ENCODE data around the gene TRIO.
"Not testable (repeated sequence)": the region's sequence is repeated elsewhere in the genome, so short reads cannot be mapped to it uniquely, and the experiment has no call there.

Gene TRIO

GRCh38 chr5:14142827-14143545 is at the start of gene TRIO:
TRIO (plus strand) TSS chr5:14143342; CDS start chr5:14143726, 384 bp downstream.
- DNase-seq = peak; percentile 30 to 96 (median 86)

GRCh38 chr5:14097380-14097779 is 45.8 kb upstream of the TRIO start:
- DNase-seq = not testable (repeated sequence)

DNA sequence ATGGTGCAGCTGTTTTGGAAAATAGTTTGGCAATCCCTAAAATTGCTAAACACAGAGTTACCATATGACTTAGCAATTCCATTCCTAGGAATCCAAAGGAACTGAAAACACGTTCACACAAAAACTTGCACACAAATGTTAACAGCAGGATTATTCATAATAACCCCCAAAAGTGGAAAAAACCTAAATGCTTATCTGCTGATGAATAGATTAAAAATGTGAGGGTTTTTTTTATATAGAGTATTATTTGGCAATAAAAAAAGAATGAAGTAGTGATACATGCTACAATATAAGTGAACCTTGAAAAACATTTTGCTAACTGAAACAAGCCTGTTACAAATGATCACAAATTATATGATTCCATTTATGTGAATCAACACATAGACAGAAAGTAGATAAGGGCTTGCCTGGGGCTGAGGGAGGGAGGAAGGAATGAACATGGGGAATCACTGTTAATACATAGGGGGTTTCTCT is 45.1 kb upstream of the TRIO start:
- no peak for DNase-seq

DNA sequence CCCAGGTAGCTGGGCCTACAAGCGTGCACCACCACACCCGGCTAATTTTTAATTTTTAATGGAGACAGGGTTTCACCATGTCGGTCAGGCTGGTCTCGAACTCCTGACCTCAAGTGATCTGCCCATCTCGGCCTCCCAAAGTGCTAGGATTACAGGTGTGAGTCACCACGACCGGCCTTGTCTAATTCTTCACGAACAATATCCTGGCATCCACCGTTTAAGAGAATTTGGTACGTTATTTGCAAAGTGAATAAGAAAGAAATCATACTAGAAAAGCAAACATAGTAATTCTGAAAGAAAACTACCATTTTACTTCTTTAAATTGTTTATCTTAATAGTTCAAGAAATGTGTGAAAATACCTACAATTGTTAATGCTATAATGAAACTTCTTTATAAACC is 42.9 kb upstream of the TRIO start:
- DNase-seq = no peak

GRCh38 chr5:14101922-14102321 is 41.2 kb upstream of the TRIO start:
- DNase-seq = no peak

DNA sequence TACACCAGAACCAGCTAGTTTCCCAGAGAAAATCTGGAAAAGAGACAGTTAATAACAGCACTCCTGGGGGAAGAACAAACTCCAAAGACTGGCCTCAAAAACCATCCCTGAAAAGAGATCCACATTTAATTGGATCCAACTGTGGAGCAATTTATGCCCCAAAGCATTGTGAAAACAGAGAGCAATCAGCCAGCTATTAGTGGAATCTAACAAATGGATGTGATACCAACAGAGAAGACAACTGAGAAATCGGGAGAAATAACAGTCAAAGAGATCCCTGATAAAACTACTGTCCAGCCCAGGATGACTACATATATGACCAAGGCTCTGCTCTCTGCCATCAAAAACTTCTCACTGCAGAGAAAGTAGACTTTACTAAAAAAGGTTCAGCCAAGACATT is 40.5 kb upstream of the TRIO start:
- DNase-seq = no peak

GRCh38 chr5:14105718-14106410 is 37.3 kb upstream of the TRIO start:
- no peak for DNase-seq

DNA sequence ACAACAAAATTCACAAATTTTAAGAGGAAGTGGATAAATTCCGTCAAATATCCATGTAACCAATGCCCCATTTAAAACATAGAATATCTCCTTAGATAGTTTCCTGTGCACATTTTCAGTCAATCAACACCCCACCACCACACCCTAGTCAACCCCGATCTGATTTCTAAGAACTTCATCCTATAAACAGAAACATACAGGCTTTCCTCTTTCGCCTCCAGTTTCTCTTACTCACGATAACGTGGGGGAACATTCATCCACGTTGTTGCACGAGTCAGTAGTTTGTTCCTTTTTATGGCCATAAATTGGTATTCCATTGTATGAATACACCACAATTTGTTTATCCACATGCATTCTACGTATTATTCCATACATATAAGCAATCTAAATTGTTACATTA is 35.6 kb upstream of the TRIO start:
- DNase-seq = no peak

GRCh38 chr5:14108170-14108996 is 34.8 kb upstream of the TRIO start:
- peak in 31 of 56 donors; percentile 1 to 58 (median 13) for DNase-seq

DNA sequence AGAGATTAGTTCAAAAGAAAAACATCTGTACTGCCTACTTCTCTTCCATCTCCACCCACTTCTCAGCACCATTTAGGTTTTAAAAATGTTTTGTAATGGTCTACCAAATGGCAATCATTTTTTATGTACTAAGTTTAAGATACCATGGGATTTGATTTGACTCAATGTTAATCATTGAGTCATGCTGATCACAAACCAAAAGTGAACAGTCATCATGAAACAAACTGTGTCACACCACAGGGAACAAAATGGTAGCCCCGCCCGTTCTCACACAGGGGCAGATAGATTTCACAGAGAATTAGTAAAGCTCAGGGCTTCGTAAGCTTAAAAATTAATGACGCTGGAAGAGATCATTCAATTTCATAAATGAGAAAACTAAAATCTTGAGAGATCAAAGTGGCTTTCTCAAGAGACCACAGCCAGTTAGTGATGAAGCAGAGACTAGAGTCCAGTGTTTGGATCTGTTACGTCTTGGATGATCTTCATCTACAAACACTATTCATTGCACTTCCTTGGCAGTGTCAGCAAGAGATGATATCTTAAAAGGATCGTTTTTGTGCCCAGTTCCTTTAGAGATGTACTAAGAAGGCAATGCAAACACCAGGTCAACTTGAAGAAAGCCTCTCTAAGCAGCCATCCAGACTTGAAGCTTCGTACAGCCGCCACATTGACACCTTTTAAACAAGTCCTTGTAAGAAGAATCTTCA is 33.9 kb upstream of the TRIO start:
- no peak for DNase-seq

DNA sequence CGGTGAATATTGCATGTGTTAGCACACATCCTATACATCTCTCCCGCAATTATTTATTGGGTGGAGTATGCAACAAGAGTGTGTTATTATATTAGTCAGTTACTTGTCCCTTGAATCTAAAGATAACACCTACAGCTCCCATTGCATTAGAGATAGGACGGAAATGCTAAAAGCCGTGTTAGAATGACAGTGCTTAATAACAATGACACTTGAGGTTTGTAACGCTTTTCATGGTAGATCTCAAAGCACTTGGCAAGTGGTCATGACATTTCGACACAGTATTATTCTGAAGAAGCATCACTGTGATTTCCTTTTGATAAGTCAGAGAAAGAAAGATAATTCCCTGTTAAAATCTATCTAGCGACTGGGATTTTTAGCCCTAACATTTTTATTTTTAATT is 33.4 kb upstream of the TRIO start:
- DNase-seq = no peak

GRCh38 chr5:14110196-14110595 is 32.9 kb upstream of the TRIO start:
- no peak for DNase-seq

DNA sequence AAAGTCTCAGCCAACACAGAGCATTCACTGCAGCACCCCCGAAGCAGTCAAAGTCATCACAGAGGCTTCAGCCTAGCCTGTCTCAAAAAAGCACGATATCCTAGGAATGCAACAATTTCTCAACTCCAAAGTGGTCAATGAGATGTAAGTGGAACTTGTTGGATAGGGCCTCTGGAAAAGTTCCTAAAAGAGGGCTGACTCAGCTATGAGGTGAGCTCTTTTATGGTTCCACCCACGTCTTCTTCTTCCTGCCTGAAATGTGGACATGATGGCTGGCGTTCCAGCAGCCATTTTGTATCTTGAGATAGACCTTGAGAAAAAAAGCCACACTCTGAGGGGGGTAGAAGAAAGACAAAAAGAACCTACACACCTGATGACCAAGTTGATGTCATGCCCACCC is 32.5 kb upstream of the TRIO start:
- no peak for DNase-seq

DNA sequence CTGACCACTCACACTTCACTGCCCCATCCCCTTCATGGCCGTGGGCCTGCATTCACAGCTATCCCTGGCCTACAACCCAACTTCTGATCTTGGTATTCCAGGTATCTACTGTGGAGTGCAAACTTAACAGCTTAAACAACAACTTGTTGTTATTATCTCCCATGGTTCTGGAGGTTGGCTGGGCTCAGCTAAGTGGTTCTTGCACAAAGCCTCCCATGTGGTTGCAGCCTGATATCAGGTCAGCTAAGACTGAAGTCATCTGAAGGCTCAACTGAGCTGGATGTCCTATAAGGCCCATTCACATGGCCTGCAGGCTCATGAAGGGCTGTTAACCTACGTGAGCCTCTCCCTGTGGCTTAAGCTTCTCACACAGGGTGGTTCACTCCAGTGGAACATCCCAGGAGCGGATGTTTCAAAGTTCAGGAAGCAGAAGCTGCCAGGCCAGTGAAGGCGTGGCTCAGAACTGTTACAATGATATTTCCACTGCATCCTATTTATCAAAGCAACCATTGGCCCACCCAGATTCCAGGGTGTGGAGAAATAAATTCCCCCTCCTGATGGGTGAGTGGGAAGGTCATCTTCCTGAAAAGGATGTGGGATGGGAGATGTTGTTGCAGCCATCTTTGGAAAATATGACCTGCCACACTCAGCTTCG is 30.0 kb upstream of the TRIO start:
- DNase-seq = no peak

- no peak for DNase-seq
These were observed 28.4 kb upstream of the TRIO start for GRCh38 chr5:14114615-14115251.

- no peak for DNase-seq
These were observed 27.7 kb upstream of the TRIO start for GRCh38 chr5:14115323-14115895.

DNA sequence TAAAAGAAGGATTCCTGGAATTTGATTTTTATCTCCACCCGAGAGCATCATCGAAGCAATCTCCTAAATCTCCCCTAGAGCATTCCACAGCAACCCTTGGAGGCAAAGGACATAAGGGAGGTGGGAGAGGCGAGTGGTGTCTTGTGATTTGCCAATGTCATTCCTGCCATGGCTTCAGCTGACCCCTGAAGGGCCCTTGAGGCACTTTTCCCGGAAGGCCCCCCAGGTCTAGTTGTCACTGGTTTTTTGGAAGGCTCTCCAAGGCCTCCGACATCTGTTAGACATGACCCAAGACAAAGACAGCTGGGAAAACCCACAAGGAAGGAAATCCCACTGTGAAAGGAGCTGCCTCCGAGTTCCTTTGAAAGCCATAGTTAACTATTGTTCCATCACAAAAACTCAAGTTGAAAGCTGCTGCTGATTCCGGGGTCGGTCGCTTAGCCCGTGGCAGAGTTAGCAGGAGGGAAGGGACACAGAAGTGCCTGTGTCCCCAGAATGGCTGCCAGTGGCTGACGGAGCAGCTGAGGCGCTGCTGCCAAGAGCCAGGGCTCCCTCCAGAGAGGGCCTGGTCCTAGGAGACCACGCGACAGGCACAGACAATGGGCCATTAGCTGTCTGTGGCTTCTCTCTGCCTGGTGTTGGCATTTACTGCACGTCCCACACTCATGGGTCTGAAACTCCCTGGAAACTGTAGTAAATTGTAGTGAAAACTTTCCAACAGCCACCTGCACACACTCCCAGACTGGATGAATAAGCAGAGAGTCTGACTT is 24.4 kb upstream of the TRIO start:
- DNase-seq = peak; percentile 14 to 97 (median 86)

DNA sequence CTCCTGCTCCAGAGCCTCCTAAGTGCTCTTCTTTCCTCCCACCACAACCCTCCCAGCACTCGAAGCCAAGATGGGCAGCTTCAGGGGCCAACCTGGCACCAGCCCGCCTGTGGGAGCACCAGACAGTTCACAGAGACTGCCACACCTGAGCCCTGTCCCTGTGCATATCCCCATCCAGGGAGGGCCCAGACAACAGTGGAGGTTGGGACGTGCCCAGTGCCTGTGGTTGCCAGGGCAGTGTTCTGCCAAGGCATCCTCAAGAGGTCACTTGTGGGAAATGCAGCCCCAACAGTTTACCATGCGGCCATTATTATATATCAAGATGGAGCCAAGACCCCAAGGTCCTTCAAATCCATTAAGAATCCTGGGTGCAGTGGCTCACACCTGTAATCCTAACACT is 23.0 kb upstream of the TRIO start:
- DNase-seq = peak in 1 of 56 donors; percentile 5

- DNase-seq = no peak
These were observed 21.6 kb upstream of the TRIO start for GRCh38 chr5:14121552-14121951.

Measured in nucleus accumbens (tissue), 56 donors.